Muscle of leg (tissue), 16 donors: ENCODE data around the gene MACROD1. TPM values are rescaled to one million over a fixed set of nuclear protein-coding genes. Genes with fewer than 3 reads are reported as not detected.

Experiments used
- DNase-seq: peaks from one replicate; pipeline ENCODE4 v3.0.0; 2013
- H3K27ac ChIP-seq: one replicate; pipeline ENCODE4 v1.5.1; 2013; ENCODE audit warnings: mild to moderate bottlenecking, low read length, control low read depth
- H3K27me3 ChIP-seq: one replicate; pipeline ENCODE4 v1.6.1; 2013; ENCODE audit warnings: low read length; ENCODE audit not compliant: control insufficient read depth, insufficient read depth
- H3K36me3 ChIP-seq: one replicate; pipeline ENCODE4 v1.6.1; 2013; ENCODE audit warnings: low read length; ENCODE audit not compliant: control insufficient read depth, insufficient read depth
- H3K4me1 ChIP-seq: one replicate; pipeline ENCODE4 v1.6.1; 2013; ENCODE audit warnings: low read length; ENCODE audit not compliant: control insufficient read depth, insufficient read depth
- H3K4me3 ChIP-seq: one replicate; pipeline ENCODE4 v1.5.1; 2013; ENCODE audit warnings: low read length, control low read depth
- H3K9me3 ChIP-seq: replicated peaks from 2 replicates; pipeline ENCODE4 v1.6.1; 2013; ENCODE audit warnings: low read depth, low read length; ENCODE audit not compliant: control insufficient read depth
- WGBS: methylation state at CpG from one replicate; pipeline ENCODE4 v1.1.5; 2013; ENCODE audit warnings: missing lambda C conversion rate; ENCODE audit not compliant: insufficient coverage; 5-methylcytosine and 5-hydroxymethylcytosine counted together
- long read RNA-seq, 11 donors: transcript quantifications; one replicate each; lab custom pipeline, GENCODE V29; 2026
- polyA plus RNA-seq, 8 donors: library from polyadenylated mRNA; unstranded; fragments of 120-200 nt; gene quantifications; one replicate each; pipeline versions ENCODE4 v1.2.1 to v1.2.3, GENCODE V29; 2013; ENCODE audit warnings: inconsistent platforms in 1 of 8, low replicate concordance in 1 of 8; ENCODE audit not compliant: insufficient read length in 8 of 8, insufficient read depth in 1 of 8
- total RNA-seq: library from RNA; stranded (reverse); fragments of 120-200 nt; gene quantifications from one replicate; pipeline ENCODE4 v1.2.4, GENCODE V29; 2013

MACROD1 gene, protein sequence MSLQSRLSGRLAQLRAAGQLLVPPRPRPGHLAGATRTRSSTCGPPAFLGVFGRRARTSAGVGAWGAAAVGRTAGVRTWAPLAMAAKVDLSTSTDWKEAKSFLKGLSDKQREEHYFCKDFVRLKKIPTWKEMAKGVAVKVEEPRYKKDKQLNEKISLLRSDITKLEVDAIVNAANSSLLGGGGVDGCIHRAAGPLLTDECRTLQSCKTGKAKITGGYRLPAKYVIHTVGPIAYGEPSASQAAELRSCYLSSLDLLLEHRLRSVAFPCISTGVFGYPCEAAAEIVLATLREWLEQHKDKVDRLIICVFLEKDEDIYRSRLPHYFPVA
- total RNA-seq (107 TPM), polyA plus RNA-seq (10 to 100 TPM; 46.1 to 82.9 (median 63.1) TPM)
- long read RNA-seq, donor 1, transcript MACROD1-201 (11 exons, 1,205 nt): major isoform, 5 of 5 reads
- long read RNA-seq, donor 1, partial matches to known transcripts: 0 of 5 reads
- long read RNA-seq, donor 1, other reads (novel, unspliced or antisense): 0 of 5 reads
- long read RNA-seq, donor 2, partial matches to known transcripts: 0 of 3 reads
- long read RNA-seq, donor 2, other reads (novel, unspliced or antisense): 0 of 3 reads
- long read RNA-seq, donor 3, transcript MACROD1-201 (11 exons, 1,205 nt): major isoform, 25 of 317 reads
- long read RNA-seq, donor 3, partial matches to known transcripts: 266 of 317 reads
- long read RNA-seq, donor 3, other reads (novel, unspliced or antisense): 26 of 317 reads
- long read RNA-seq, donor 4, transcript MACROD1-201 (11 exons, 1,205 nt): major isoform, 17 of 17 reads
- long read RNA-seq, donor 4, partial matches to known transcripts: 0 of 17 reads
- long read RNA-seq, donor 4, other reads (novel, unspliced or antisense): 0 of 17 reads
- long read RNA-seq, donor 5, transcript MACROD1-201 (11 exons, 1,205 nt): major isoform, 28 of 29 reads
- long read RNA-seq, donor 5, partial matches to known transcripts: 0 of 29 reads
- long read RNA-seq, donor 5, other reads (novel, unspliced or antisense): 0 of 29 reads
- long read RNA-seq, donor 6, transcript MACROD1-201 (11 exons, 1,205 nt): major isoform, 54 of 62 reads
- long read RNA-seq, donor 6, partial matches to known transcripts: 5 of 62 reads
- long read RNA-seq, donor 6, other reads (novel, unspliced or antisense): 0 of 62 reads
- long read RNA-seq, donor 7, transcript MACROD1-201 (11 exons, 1,205 nt): major isoform, 20 of 20 reads
- long read RNA-seq, donor 7, partial matches to known transcripts: 0 of 20 reads
- long read RNA-seq, donor 7, other reads (novel, unspliced or antisense): 0 of 20 reads
- long read RNA-seq, donor 8, transcript MACROD1-201 (11 exons, 1,205 nt): major isoform, 11 of 11 reads
- long read RNA-seq, donor 8, partial matches to known transcripts: 0 of 11 reads
- long read RNA-seq, donor 8, other reads (novel, unspliced or antisense): 0 of 11 reads
- long read RNA-seq, donor 9, transcript MACROD1-201 (11 exons, 1,205 nt): major isoform, 6 of 116 reads
- long read RNA-seq, donor 9, partial matches to known transcripts: 76 of 116 reads
- long read RNA-seq, donor 9, other reads (novel, unspliced or antisense): 34 of 116 reads
- long read RNA-seq, donor 10, transcript MACROD1-201 (11 exons, 1,205 nt): major isoform, 13 of 14 reads
- long read RNA-seq, donor 10, partial matches to known transcripts: 0 of 14 reads
- long read RNA-seq, donor 10, other reads (novel, unspliced or antisense): 0 of 14 reads
- long read RNA-seq, donor 11, transcript MACROD1-201 (11 exons, 1,205 nt): major isoform, 11 of 13 reads
- long read RNA-seq, donor 11, partial matches to known transcripts: 0 of 13 reads
- long read RNA-seq, donor 11, other reads (novel, unspliced or antisense): 0 of 13 reads

DNA sequence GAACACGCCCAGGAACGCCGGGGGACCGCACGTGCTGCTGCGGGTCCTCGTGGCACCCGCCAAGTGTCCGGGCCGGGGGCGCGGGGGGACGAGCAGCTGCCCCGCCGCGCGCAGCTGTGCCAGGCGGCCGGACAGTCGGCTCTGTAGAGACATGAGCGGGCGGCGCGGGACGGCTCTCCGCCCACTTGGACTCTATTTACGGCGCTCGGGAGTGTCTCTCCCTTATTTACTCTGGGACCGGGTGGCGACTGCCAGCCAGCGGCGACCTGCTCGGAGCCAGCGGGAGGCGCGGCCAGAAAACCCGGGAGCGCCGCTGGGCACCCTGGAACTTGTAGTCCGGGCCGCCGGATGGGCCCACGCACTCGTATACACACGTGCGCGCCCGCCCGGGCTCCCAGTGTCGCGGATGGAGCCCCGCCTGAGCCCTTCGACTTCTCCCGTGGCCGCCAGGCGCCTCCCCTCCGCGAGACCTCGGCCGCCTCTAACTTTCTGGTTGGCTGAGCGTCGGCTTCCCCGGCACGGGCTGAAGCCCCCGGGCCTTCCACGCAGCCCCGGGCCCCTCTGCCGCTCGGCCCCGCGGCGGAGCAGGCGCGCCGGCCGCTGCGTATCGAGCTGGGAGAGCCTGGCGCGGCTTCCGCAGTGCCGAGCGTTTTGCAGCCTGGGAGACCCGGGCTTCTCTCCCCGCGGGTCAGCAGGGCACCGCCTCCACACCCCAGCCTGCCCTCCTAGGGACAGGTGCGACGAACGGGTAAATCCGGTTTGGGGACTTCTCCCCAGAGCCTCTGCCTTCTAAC is at the start of gene MACROD1:
Gene MACROD1 (minus strand): TSS at position 272 of the 794 bp plus-strand sequence. CDS start 119 bp downstream, at position 153.
- WGBS: under 1% methylated on average over 79 of the region's 92 CpGs
- DNase-seq: peak; percentile 91
- no peaks in the 10 kb centered on the region for H3K36me3 ChIP-seq

DNA sequence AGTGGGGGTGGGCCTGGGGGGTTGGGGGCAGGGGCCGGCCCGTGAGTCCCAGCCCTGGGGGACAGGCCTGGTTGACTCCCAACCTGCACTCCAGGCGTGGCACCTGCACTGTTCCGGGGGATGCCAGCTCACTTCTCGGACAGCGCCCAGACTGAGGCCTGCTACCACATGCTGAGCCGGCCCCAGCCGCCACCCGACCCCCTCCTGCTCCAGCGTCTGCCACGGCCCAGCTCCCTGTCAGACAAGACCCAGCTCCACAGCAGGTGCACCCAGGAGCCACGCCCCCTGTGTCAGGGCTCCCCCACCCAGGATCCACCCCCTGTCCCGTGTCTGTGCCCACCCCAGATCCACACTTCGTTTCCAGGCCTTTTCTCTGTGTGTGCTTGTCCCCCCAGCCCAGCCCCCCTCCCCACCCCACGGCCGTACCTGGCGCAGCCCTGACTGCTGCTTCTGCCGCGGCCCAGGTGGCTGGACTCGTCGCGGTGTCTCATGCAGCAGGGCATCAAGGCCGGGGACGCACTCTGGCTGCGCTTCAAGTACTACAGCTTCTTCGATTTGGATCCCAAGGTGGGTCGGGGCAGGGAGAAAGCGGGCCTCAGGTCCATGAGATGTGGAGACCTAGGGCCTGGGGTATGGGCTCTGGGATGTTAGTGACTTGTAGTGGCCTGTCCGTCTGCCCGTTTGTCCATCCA is 45.4 kb upstream of the MACROD1 start:
- 78% methylated on average over 18 of the region's 30 CpGs for WGBS
- Histone ChIP-seq H3K9me3 (no peaks in the 10 kb centered on the region), H3K36me3 (peaks cover 8% of the 10 kb centered on the region), H3K4me3 (no peak overlapping the region), H3K27me3 (no peaks in the 10 kb centered on the region), H3K27ac (no peak overlapping the region), H3K4me1 (peaks cover 38% of the 10 kb centered on the region)
- DNase-seq: no peak

More for the DNA sequence above, at the start of gene MACROD1:
- Histone ChIP-seq H3K27me3 (no peaks in the 10 kb centered on the region), H3K4me1 (peaks cover 27% of the 10 kb centered on the region), H3K9me3 (no peaks in the 10 kb centered on the region), H3K4me3 (peak within 1 kb of the TSS; percentile 68), H3K27ac (peak within 1 kb of the TSS; percentile 87)

DNA sequence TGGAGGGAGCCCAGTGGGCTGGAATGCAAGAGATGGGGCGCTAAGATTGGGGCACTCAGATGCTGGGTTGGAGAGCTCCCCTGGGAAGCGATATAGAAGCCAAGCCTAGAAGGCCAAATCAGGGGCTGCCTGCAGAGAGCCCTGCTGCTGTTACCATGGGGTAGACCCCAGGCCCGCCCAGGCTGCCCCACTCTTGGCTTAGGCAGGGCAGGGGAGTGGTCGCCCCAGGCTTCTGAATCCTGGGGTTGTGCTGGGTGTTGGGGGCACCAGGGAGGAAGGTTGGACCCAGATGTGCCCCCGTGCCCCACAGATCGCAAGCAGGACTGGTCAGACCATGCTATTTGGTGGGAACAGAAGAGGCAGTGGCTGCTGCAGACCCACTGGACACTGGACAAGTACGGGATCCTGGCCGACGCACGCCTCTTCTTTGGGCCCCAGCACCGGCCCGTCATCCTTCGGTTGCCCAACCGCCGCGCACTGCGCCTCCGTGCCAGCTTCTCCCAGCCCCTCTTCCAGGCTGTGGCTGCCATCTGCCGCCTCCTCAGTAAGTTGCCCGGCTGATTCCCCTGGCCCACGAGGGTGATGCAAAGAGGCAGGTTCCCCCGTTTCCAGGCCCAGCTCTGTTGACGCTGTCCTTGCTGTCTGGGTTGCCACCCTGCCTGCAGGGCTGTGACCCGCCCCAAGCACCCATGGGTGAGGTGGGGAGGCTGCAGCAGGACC is 44.5 kb upstream of the MACROD1 start:
- Histone ChIP-seq H3K9me3 (no peaks in the 10 kb centered on the region), H3K4me1 (peaks cover 43% of the 10 kb centered on the region), H3K27ac (no peak overlapping the region), H3K27me3 (no peaks in the 10 kb centered on the region), H3K4me3 (no peak overlapping the region), H3K36me3 (peaks cover 16% of the 10 kb centered on the region)
- DNase-seq: no peak
- 84% methylated on average over 23 of the region's 24 CpGs for WGBS

DNA sequence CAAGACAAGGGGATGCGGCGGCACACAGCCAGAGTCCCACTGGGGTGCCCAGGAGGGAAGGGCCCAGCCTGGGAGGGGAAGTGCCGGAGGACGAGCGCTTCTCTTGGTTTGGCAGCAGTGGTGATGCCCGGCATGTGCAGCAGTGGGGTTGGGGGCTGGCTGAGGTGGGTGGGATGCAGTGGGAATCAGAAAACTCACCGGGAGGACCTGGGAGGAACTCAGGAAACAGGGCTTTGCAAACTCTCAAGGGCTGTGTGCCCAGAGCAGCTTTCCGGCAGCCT is 43.6 kb upstream of the MACROD1 start:
- Histone ChIP-seq H3K4me1 (peaks cover 50% of the 10 kb centered on the region), H3K9me3 (no peaks in the 10 kb centered on the region), H3K27ac (no peak overlapping the region), H3K36me3 (peaks cover 21% of the 10 kb centered on the region), H3K27me3 (no peaks in the 10 kb centered on the region), H3K4me3 (no peak overlapping the region)
- DNase-seq: no peak
- 83% methylated on average over 6 of the region's 8 CpGs for WGBS

DNA sequence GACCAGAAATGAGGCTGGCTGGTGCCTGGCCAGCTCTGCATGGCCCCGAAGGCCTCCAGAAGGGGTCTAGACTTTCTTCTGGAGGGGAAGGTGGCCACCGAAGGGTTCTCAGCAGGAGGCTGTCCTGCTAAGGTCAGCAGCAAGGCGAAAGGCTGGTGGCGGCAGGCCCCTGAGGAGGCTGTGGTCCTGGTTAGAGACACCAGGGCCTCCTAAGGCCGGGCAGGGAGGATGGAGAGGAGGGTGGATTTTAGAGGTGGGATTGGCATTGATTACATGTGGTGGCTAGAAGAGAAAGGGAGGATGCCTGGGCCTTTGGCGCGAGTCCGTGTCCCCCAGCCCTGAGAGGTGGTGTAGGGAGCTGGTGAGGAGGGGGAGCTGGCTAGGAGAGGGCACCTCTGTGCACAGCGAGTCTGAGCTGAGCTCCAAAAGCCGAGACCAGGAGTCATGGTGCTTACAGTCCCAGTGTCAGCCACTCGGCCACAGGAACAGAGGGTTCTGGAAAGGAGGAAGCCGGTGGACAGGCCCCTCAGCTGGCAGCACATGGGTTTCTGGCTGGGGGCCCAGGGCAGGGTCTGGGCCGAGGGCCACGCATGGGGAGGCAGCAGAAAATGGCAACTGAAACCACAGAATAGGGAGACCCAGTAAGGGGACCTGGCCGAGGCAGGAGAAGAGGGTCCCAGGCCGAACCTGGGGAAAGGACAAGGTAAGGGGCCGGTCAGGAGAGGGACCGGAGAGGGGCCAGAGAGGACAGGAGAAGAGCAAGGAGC is 43.1 kb upstream of the MACROD1 start:
- DNase-seq: peak; percentile 30
- Histone ChIP-seq H3K9me3 (no peaks in the 10 kb centered on the region), H3K36me3 (peaks cover 26% of the 10 kb centered on the region), H3K27ac (peak overlapping the region; percentile 94), H3K27me3 (no peaks in the 10 kb centered on the region), H3K4me1 (peaks cover 56% of the 10 kb centered on the region), H3K4me3 (no peak overlapping the region)
- 68% methylated on average over 18 of the region's 18 CpGs for WGBS

DNA sequence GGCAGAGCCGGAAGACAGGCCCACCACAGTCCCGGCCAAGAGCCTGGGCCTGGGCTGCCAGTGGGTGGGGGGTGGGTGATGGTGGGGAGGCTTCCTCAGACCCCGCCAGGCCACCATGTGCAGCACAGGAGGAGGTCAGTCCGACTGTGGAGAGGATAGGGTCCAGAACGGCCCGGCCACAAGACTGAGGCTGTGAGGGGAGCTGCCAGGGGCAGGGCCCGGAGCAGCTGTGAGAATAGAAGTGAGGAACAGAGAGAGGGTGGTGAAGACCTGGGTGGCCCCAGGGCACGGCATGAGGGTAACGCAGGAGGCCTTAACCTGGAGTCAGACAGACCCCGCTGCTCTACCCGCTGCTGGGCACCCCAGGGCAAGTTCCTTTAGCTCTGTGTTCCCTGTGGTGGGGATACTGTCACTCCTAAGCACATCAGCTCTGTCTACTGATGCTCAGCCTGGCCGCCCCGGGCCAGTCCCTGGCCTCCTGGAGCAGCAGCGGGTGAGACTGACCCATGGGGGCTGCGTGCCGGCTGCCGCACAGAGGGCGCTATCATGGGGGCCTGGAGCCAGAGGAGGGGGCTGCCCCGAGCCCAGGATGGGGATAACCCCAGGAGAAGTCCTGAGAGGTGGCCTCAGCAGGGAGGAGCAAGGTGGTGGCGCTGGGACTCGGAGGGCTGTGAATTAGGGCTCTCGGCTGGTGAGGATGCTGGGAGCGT is 42.3 kb upstream of the MACROD1 start:
- 71% methylated on average over 17 of the region's 23 CpGs for WGBS
- peak; percentile 33 for DNase-seq
- H3K4me3 ChIP-seq: peak overlapping the region; percentile 20

More for the DNA sequence above, 42.3 kb upstream of the MACROD1 start:
- Histone ChIP-seq H3K9me3 (no peaks in the 10 kb centered on the region), H3K27me3 (no peaks in the 10 kb centered on the region), H3K36me3 (peaks cover 33% of the 10 kb centered on the region), H3K27ac (peak overlapping the region; percentile 94), H3K4me1 (peaks cover 59% of the 10 kb centered on the region)
